Stimulated activated CD8-positive, alpha-beta memory T cell treated with anti-CD3 and anti-CD28 coated beads, Interleukin-2, amount 100 ng/mL, for 1 hour (primary cell): Measurements from ENCODE around the gene TAC3.
"Not testable (repeated sequence)": the region's sequence is repeated elsewhere in the genome, so short reads cannot be mapped to it uniquely, and the experiment has no call there.

ENCODE experiments used
- DNase-seq, 2 donors: peaks; one replicate each; pipeline ENCODE4 v3.0.0-alpha.2; 2020; ENCODE audit warnings: low read depth in 2 of 2

Gene TAC3

DNA sequence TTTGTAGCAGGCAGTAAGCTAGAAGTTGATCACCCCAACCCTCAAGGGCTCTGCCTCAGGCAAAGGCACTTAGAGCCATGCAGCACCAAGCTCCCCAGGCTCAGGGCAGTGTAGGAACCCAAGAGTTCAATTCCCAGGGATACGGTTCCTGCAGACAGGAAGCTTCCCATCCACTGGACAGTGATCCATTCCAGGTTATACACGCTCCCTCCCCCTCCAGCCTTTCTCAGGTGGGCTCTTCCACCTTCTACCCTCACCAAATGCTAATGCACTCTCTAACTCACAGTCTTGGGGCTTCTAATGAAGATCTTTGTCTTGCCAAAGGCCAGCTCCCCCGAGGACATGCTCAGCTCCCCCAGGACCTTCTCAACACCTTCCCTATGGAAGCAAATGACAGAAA is 20.9 kb upstream of the TAC3 start:
- no peak for DNase-seq

DNA sequence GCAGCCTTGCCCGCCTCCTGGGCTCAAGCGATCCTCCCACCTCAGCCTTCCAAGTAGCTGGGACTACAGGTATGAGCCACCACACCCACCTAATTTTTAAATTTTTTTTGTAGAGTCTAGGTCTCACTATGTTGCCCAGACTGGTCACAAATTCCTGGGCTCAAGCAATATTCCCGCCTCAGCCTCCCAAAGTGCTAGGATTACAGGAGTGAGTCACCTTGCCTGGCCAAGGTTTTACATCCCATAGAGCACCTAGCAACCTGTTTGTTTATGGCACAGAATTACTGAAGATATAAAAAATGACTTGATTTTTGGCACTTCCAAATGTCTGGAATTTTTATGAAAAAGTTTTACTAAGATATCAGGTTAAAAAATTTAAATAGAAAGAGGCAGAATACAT is 17.1 kb upstream of the TAC3 start:
- no peak for DNase-seq

- DNase-seq, result no peak
Observed at GRCh38 chr12:57031789-57032188, 15.5 kb upstream of the TAC3 start.

DNA sequence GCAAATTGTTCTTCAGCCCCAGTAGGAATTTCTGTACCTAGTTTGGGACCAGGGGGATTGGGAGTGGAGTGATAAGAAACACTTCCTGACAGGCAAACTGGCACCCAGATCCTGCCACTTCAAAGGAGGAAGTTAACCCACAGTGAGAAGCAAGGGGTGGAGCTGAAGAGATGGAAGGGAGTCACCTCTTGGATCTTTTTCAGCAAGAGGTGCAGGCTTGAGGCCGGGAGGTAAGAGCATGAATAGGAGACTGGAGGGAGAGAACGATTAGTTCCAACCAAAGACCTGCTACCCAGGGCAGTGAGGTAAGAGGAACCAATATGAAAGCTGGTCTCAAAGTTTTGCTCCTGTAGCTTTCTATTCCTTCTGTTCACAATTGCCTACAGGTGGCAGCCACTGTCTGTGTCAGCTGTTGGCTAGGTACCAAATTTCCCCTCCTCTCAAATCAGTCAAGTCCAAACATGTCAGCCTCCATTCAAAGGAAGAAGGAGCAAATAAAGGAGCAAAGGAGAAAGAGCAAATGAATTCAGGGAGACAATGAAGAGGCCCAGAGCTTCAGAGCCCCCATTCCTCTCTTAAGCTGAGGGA is 14.9 kb upstream of the TAC3 start:
- no peak for DNase-seq

DNA sequence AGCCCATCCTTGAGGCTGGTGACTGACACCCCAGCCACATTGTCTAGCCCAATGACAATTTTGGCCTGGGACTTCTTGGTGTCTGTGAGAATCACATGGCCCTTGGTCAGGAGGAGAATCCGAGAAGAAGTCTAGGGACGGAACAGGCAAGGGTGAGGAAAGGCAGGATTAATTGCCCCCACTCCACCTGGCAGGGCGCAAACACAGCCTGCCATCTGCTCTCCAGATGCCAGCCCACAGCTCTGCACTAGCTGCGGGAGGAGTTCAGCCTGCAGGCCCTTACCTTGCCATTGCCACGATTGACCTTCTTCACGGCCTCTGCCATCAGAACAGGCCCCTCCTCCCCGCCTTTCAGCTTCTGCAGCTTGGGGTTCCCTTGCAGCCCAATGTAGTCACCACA is 13.1 kb upstream of the TAC3 start:
- no peak for DNase-seq

GRCh38 chr12:57027805-57028153 is 11.4 kb upstream of the TAC3 start:
- DNase-seq, result no peak

DNA sequence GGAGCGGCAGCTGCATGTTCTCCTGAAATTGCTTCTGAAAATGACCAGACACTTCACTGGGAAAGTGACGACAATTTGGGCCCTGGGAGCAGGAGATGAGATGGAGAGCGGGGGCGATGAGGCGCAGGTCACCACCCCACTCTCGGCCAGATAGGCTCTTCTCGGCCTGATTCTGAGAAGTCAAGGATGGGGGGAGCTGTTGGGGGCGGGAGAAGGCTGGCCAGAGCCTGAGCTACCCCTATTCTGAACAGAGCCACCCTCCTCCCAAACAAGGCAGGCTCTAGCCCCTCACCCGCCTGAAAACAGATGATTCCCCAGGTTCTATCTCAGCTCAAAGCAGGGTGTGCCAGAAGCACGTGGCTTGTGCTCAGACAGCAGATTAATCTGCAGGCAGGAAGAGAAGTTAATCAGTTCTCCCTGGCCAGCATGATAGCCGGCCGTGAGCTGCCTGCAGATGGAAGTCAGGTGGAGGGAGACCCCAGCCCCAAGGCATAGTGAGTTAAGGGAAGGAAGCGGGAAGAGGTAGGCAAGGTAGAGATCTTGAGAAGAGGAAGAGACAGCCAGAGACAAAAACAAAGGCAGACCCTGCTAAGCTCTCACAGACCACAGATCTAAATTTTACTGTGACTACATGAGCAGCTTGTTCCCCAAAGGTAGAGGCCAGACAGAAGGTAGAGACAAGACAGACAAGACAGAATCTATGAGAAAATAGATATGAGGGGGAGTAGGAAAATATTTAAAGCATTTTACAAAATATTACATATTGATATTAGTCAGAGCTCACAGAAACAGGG is 10.9 kb upstream of the TAC3 start:
- DNase-seq, result no peak

GRCh38 chr12:57025196-57025595 is 8.9 kb upstream of the TAC3 start:
- no peak for DNase-seq

GRCh38 chr12:57022324-57022723 is 6.0 kb upstream of the TAC3 start:
- DNase-seq, result not testable (repeated sequence)

DNA sequence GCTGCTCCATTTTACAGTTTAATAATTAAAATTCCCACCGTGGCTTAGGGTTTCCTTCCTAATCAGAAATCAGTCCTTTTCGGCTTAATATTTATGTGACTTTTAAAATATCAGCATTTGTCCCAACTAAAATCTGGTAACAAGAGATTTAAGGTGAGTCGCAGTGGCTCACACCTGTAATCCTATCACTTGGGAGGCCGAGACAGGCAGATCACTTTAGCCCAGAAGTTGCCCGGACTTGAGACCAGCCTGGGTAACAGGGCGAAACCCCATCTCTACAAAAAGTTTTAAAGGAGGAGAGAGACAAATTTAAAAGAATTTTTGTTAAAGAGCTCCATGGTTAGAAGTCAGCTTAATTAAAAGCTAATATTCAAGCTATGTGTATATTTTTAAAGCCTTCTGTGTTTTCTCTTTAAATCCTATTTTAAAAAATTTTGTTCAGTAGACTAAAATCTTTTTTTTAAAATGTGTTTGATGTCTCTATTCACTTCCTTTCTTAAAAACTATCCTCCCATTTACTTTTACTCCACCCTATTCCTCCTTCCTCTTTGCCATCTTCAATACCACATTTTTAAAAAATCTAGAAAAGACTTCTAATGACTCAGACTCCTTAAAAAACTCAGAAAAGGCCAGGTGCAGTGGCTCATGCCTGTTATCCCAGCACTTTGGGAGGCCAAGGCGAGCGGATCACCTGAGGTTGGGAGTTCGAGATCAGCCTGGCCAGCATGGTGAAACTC is 3.8 kb upstream of the TAC3 start:
- no peak for DNase-seq

DNA sequence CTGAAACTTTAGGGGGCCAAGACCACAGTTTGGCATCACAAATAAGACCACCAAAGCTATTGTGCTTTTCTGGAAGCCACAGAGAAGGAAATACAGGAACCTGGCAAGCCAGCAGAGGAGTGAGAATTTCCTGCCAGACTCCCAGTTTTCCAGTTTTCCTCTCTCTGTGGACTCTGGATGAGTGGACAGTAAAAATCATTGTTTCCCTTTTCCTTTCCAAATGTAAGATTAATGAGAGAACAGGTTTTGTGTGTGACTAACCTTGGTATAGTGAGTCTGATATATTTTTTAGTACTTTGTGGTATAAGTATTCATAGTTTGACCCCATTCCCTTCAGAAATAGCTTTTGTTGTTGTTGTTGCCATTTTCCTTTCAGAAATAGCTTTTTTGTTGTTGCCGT is 2.6 kb upstream of the TAC3 start:
- DNase-seq, result no peak

DNA sequence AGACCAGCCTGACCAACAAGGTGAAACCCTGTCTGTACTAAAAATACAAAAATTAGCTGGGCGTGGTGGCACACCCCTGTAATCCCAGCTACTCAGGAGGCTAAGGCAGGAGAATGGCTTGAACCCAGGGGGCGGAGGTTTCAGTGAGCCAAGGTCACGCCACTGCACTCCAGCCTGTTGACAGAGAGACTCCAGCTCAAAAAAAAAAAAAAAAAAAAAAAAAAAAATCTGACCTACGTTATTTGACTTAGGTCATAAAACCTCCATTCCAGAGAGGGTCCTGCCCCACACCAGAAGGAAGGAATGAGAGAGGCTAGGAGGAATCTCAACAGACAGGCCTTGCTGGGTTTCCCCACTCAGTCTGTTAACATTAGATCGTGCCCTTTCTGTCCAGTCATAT is 2.0 kb upstream of the TAC3 start:
- not testable (repeated sequence) for DNase-seq

DNA sequence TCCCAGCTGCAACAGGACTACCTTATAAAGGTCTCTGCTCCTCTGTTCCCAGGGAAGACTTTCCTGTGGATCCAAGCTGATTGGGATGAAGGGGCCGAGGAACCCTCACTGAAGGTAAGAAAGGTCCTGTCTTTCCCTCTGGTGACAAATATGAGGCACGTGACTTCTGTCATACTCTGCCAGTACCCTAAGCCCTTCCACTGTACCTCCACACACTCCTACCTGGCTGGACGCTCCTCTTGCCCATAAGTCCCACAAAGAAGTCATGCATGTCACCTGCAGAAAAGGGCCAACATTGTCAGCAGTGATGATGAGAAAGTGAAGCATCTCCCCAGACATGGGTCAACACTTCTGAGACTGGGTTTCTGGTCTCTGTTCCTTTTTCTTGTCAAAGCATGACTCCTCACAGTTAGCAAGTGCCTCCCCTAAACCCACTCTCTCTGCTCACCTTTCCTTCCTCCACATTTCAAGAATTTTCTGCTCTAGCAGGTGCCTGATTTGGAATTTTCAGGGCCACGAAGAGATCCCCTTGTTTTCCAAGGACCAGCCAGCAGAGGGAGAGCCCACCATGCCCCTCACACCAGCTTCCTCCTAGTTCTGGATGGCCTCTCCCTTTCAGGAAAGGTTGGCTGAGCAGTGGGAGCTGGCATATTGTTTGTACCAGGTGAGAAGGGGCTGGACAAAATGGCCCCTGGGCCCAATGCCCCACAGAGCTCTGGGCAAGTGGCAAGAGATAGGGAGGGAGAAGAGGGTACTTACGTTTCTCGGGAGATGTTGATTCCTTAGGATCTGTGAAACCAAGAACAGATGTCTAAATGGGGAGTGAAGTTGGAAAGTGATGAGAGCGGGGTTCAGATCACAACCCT is 3.5 kb downstream of the TAC3 start:
- no peak for DNase-seq

DNA sequence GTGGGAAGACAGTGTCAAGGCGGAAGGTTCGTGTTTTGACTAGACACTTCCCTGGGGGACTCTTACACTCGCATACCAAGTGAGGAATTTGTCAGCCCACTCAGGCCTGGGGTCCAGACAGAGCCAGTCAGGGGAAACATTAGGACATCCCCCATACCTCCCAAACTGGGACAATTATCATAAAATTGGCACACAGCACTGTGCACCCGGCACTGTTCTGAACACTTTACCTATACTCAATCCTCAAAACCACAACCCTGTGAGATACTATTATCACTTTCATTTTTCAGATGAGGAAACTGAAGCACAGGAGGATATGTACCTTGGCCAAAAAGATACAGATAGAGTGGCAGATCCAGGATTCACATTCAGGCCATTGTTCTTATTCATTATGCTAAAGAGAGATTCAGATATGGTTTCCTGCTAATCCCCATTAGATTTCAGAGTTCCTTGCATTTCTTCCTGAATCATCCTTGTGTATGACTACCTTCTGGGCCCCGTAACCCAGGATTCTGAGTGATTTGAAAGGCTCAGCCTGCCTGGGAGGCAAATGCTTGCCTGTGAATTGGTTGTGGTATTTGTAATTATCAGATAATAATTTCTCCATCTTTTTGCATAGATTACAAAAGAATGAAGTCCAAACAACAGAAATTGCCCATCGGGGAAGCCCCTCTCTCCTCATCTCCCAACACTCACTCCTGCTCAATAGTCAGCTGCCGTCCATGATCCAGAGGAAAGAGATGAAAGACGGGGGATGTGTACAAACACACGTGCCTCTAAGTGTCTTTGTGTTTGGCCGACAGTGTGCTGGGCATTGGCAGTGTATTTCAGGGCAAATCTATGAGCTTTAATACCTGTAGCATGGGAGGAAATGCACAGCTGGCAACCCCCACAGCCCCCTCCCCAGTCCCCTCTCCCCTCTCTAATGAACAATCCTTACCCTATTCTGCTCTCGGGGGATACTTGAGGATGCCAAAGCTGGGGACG is 4.6 kb downstream of the TAC3 start:
- DNase-seq, result no peak

GRCh38 chr12:57010627-57011247 is 5.6 kb downstream of the TAC3 start:
- DNase-seq, result no peak

- DNase-seq, result no peak
Observed at GRCh38 chr12:57009949-57010626, 6.2 kb downstream of the TAC3 start.

GRCh38 chr12:57008178-57008577 is 8.2 kb downstream of the TAC3 start:
- DNase-seq, result no peak

GRCh38 chr12:57006809-57007475 is 9.4 kb downstream of the TAC3 start:
- no peak for DNase-seq
